Astrocyte (in vitro differentiated cells and primary cell): ENCODE measurements around the gene VDAC2. TPM values are rescaled to one million over a fixed set of nuclear protein-coding genes. Genes with fewer than 3 reads are reported as not detected.

Experiments used
- DNase-seq: peaks from one replicate; pipeline ENCODE4 v3.0.0-alpha.2; 2010; ENCODE audit warnings: low read depth
- FAIRE-seq: peaks from 2 replicates; lab custom pipeline; 2011; peaks lifted over from hg19 to GRCh38; lab: Jason Lieb, UNC
- H2AFZ ChIP-seq: 2 replicates; pipeline ENCODE4 v1.6.0; 2012; ENCODE audit warnings: low read depth, low read length, inconsistent platforms
- H3K27ac ChIP-seq: 2 replicates; pipeline ENCODE4 v1.5.1; 2011; ENCODE audit warnings: low read depth, low read length, inconsistent platforms
- H3K27me3 ChIP-seq: 2 replicates; pipeline ENCODE4 v1.6.0; 2011; ENCODE audit warnings: low read length, inconsistent platforms; ENCODE audit not compliant: insufficient read depth
- H3K36me3 ChIP-seq: 2 replicates; pipeline ENCODE4 v1.5.1; 2011; ENCODE audit warnings: low read length, inconsistent platforms; ENCODE audit not compliant: insufficient read depth
- H3K4me1 ChIP-seq: 2 replicates; pipeline ENCODE4 v1.5.1; 2011; ENCODE audit warnings: low read length, inconsistent platforms; ENCODE audit not compliant: insufficient read depth
- H3K4me2 ChIP-seq: 2 replicates; pipeline ENCODE4 v1.6.0; 2012; ENCODE audit warnings: low read length, inconsistent platforms
- H3K4me3 ChIP-seq: 2 replicates; pipeline ENCODE4 v1.5.1; 2011; ENCODE audit warnings: low read depth, mild to moderate bottlenecking, low read length, inconsistent platforms; ENCODE audit not compliant: insufficient read depth
- H3K79me2 ChIP-seq: 2 replicates; pipeline ENCODE4 v1.6.0; 2012; ENCODE audit warnings: mild to moderate bottlenecking, low read length, inconsistent platforms; ENCODE audit not compliant: insufficient read depth
- H3K9ac ChIP-seq: 2 replicates; pipeline ENCODE4 v1.6.0; 2012; ENCODE audit warnings: mild to moderate bottlenecking, low read length, inconsistent platforms
- H3K9me3 ChIP-seq: 2 replicates; pipeline ENCODE4 v1.5.1; 2012; ENCODE audit warnings: low read depth, mild to moderate bottlenecking, low read length, inconsistent platforms; ENCODE audit not compliant: insufficient read depth
- H4K20me1 ChIP-seq: 2 replicates; pipeline ENCODE4 v1.6.0; 2012; ENCODE audit warnings: low read length, inconsistent platforms; ENCODE audit not compliant: insufficient read depth
- H3K27ac Mint-ChIP-seq: one replicate; pipeline ENCODE4 v1.8.0; 2021; ENCODE audit warnings: mild to moderate bottlenecking, mixed read lengths; ENCODE audit not compliant: unreplicated experiment
- H3K27me3 Mint-ChIP-seq: one replicate; pipeline ENCODE4 v1.8.0; 2021; ENCODE audit warnings: low read depth, mixed read lengths; ENCODE audit not compliant: unreplicated experiment
- H3K36me3 Mint-ChIP-seq: one replicate; pipeline ENCODE4 v1.8.0; 2021; ENCODE audit warnings: low read depth, mixed read lengths; ENCODE audit not compliant: unreplicated experiment
- H3K4me1 Mint-ChIP-seq: one replicate; pipeline ENCODE4 v1.8.0; 2021; ENCODE audit warnings: low read depth, mixed read lengths; ENCODE audit not compliant: unreplicated experiment
- H3K4me3 Mint-ChIP-seq: one replicate; pipeline ENCODE4 v1.8.0; 2021; ENCODE audit warnings: mild to moderate bottlenecking, moderate library complexity, mixed read lengths; ENCODE audit not compliant: unreplicated experiment
- H3K9me3 Mint-ChIP-seq: one replicate; pipeline ENCODE4 v1.8.0; 2021; ENCODE audit warnings: mild to moderate bottlenecking, mixed read lengths; ENCODE audit not compliant: unreplicated experiment
- CTCF ChIP-seq: IDR thresholded peaks from 2 replicates; pipeline ENCODE4 v1.5.1; 2011; ENCODE audit warnings: low read depth, mild to moderate bottlenecking, inconsistent platforms, low read length, moderate library complexity; ENCODE audit not compliant: insufficient read depth
- EZH2 ChIP-seq: IDR thresholded peaks from 2 replicates; pipeline ENCODE4 v1.6.1; 2012; ENCODE audit warnings: mild to moderate bottlenecking, low read length, inconsistent platforms; ENCODE audit not compliant: insufficient read depth
- total RNA-seq: library from RNA; stranded (reverse); gene quantifications from 2 replicates; pipeline ENCODE4 v1.2.1, GENCODE V29; 2021

The VDAC2 gene
- total RNA-seq, 1 donor from 2014 or later, result 373 TPM

GRCh38 chr10:75239096-75239790, 28.6 kb downstream of the VDAC2 start:
- Mint-ChIP-seq H3K27me3 (peaks cover 19% of the 10 kb centered on the region), H3K4me1 (no peaks in the 10 kb centered on the region), H3K9me3 (no peaks in the 10 kb centered on the region), H3K36me3 (no peaks in the 10 kb centered on the region), H3K4me3 (no peak overlapping the region), H3K27ac (no peak overlapping the region)
- H3K27ac ChIP-seq, result no peak overlapping the region
- H3K9me3 ChIP-seq, result no peaks in the 10 kb centered on the region
- TF ChIP-seq CTCF, result no peak
- no peak for TF ChIP-seq EZH2
- no peak overlapping the region for H2AFZ ChIP-seq
- no peak for DNase-seq
- FAIRE-seq, result no peak
- peaks cover 15% of the 10 kb centered on the region for H3K4me1 ChIP-seq
- no peak overlapping the region for H3K4me3 ChIP-seq
- H3K9ac ChIP-seq, result no peak overlapping the region
- no peaks in the 10 kb centered on the region for H3K27me3 ChIP-seq
- H3K4me2 ChIP-seq, result no peak overlapping the region
- no peaks in the 10 kb centered on the region for H4K20me1 ChIP-seq
- no peaks in the 10 kb centered on the region for H3K36me3 ChIP-seq
- no peaks in the 10 kb centered on the region for H3K79me2 ChIP-seq

- Histone ChIP-seq H3K9ac (no peak overlapping the region), H4K20me1 (no peaks in the 10 kb centered on the region), H3K27ac (no peak overlapping the region), H3K27me3 (no peaks in the 10 kb centered on the region), H3K79me2 (no peaks in the 10 kb centered on the region), H3K36me3 (no peaks in the 10 kb centered on the region), H2AFZ (no peak overlapping the region), H3K9me3 (no peaks in the 10 kb centered on the region), H3K4me2 (no peak overlapping the region), H3K4me1 (peaks cover 4% of the 10 kb centered on the region), H3K4me3 (no peak overlapping the region)
- no peaks in the 10 kb centered on the region for H3K9me3 Mint-ChIP-seq
- TF ChIP-seq CTCF (no peak), EZH2 (no peak)
- H3K27me3 Mint-ChIP-seq, result peaks cover 19% of the 10 kb centered on the region
- H3K4me3 Mint-ChIP-seq, result no peak overlapping the region
- no peaks in the 10 kb centered on the region for H3K4me1 Mint-ChIP-seq
- H3K36me3 Mint-ChIP-seq, result no peaks in the 10 kb centered on the region
- no peak overlapping the region for H3K27ac Mint-ChIP-seq
- DNase-seq, result no peak
- no peak for FAIRE-seq
Observed at GRCh38 chr10:75240329-75241076, 29.9 kb downstream of the VDAC2 start.

GRCh38 chr10:75243426-75243825, 32.8 kb downstream of the VDAC2 start:
- no peaks in the 10 kb centered on the region for H3K9me3 Mint-ChIP-seq
- H3K4me2 ChIP-seq, result no peak overlapping the region
- no peaks in the 10 kb centered on the region for H3K79me2 ChIP-seq
- H3K4me3 Mint-ChIP-seq, result no peak overlapping the region
- H3K4me1 ChIP-seq, result no peaks in the 10 kb centered on the region
- no peak for TF ChIP-seq CTCF
- TF ChIP-seq EZH2, result no peak
- no peak overlapping the region for H3K9ac ChIP-seq
- FAIRE-seq, result no peak
- peaks cover 22% of the 10 kb centered on the region for H3K27me3 Mint-ChIP-seq
- no peak for DNase-seq
- H3K36me3 Mint-ChIP-seq, result peaks cover 2% of the 10 kb centered on the region
- H3K36me3 ChIP-seq, result no peaks in the 10 kb centered on the region
- no peaks in the 10 kb centered on the region for H3K9me3 ChIP-seq
- H3K27ac Mint-ChIP-seq, result no peak overlapping the region
- no peak overlapping the region for H3K4me3 ChIP-seq
- H4K20me1 ChIP-seq, result no peaks in the 10 kb centered on the region
- no peak overlapping the region for H2AFZ ChIP-seq
- H3K27me3 ChIP-seq, result no peaks in the 10 kb centered on the region
- H3K4me1 Mint-ChIP-seq, result no peaks in the 10 kb centered on the region
- no peak overlapping the region for H3K27ac ChIP-seq
